Raji (cell line): Measurements from ENCODE around the gene BBS5.

Source experiments
- POLR2A ChIP-seq: IDR thresholded peaks from 2 replicates; pipeline ENCODE4 v1.6.1; 2011; ENCODE audit warnings: low read depth, low read length, control low read depth; ENCODE audit not compliant: insufficient read depth

The BBS5 gene

GRCh38 chr2:169513926-169514325, 34.6 kb downstream of the BBS5 start:
- TF ChIP-seq POLR2A = no peak

- no peak for TF ChIP-seq POLR2A
Measured at GRCh38 chr2:169520896-169521295, 41.6 kb downstream of the BBS5 start.

- no peak for TF ChIP-seq POLR2A
Measured at GRCh38 chr2:169523681-169524080, 44.4 kb downstream of the BBS5 start.

- no peak for TF ChIP-seq POLR2A
Measured at GRCh38 chr2:169525434-169525833, 46.1 kb downstream of the BBS5 start.

- TF ChIP-seq POLR2A = no peak
Measured at GRCh38 chr2:169526451-169526850, 47.2 kb downstream of the BBS5 start.

- no peak for TF ChIP-seq POLR2A
Measured at GRCh38 chr2:169528271-169528701, 49.0 kb downstream of the BBS5 start.

- no peak for TF ChIP-seq POLR2A
Measured at GRCh38 chr2:169540146-169540545, 60.9 kb downstream of the BBS5 start.

GRCh38 chr2:169542433-169542832, 63.1 kb downstream of the BBS5 start:
- no peak for TF ChIP-seq POLR2A

GRCh38 chr2:169546756-169547155, 67.5 kb downstream of the BBS5 start:
- TF ChIP-seq POLR2A = no peak
